ENCODE measurements around the gene PSD2.

PSD2 gene

DNA sequence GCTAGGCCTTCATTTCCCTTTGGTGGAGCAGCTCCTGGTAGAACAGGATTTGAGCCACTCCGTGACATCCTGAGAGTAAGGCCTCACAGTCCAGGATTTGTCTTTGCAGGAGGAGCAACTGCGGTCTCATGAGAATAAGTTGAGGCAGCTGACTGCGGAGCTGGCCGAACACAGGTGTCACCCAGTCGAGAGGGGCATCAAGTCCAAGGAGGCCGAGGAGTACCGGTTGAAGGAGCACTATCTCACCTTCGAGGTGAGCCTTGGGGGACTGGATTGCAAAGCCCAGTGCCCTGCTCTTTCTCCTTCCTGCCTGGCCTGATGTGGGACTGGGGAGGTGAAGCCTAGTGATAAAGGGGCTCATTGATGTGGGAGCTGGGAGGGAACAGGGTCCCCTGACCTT is 44.3 kb downstream of the PSD2 start:
- DNase-seq = no peak

DNA sequence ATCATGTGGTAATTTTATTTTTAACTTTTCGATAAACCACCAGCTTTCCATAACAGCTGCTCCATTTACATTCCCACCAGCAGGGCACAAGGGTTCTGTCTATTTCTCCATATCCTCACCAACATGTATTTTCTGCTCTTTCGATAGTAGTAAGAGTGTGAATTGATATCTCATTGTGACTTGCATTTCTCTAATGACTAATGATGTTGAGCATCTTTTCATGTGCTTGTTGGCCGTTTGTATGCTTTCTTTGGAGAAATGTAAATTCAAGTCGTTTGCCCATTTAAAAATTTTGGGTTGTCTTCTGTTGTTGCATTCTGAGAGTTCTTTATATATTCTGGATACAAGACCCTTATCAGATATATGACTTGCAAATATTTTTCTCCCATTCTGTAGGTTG is 45.9 kb downstream of the PSD2 start:
- DNase-seq = no peak

GRCh38 chr5:139842321-139842720 is 46.7 kb downstream of the PSD2 start:
- no peak for DNase-seq

- DNase-seq = no peak
These were observed 48.4 kb downstream of the PSD2 start for GRCh38 chr5:139843991-139844390.

DNA sequence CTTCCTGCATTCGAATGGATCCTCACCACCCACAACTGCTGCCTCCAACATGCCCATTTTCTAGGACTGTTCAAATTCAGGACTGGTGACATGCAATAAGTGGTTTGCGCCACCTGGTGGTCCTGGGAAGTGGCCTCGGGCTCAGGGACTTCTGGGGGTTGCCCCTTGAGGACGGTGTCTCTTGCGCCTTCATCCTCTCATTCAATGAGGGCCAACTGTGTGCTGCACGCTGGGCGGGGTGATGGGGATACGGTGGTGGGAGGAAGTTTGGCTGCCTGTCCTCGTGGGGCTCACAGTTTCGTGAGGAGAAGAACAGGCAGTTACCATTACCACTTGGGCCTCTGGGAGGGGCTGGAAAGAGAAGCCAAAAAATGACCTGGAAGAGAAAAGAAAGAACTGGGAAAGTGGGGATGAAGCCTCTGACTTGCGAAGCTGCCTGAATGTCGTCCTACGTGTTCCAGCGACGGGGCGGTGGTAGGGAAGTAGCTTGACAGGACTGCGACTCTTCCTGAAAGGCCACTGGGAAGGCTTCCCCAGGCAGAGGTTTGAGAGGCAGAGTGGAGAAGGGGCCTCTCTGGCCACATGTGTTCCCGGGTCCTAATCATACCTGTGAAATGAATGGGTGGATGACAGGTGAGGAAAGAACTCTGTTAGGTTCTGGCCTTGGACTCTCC is 49.0 kb downstream of the PSD2 start:
- DNase-seq = no peak

DNA sequence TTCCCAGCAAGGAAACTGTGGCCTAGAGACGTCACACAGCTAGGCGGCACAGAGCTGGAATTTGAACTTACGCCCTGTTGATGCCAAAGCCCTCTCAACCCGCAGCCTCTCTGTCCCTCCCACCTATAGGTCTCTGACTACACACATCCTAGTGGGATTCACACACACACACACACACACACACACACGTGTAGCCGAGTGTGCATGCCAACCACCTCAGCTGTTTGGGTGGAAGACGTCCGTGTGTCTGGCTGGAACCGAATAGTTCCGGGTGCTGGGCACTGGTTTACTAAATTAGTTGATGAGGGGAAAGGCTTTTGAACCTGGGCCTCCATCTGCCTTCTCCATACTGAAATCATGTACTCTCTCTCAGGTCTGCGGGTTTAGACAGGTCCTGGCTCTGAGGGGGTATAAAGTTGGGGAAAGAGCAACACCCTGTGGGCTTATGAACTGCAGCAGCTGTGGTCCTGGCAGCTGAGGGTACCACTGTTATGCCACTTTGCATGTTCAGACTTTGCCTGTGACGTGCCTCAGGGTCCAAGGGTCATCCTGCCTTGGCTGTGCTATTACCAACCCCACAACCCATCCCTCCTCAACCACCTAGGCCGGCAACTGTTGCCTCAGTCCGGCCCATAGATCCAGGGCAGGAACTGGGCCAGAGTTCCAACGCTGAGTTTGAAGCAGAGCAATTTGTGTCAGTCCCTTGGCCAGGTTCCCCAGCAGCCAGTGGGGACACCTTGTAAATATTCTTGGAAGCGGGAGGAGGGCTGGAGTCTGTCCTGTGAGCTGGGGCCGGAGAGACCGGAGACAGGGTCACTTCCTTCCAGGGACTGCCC is 50.5 kb downstream of the PSD2 start:
- DNase-seq = no peak

GRCh38 chr5:139847091-139847490 is 51.5 kb downstream of the PSD2 start:
- no peak for DNase-seq

GRCh38 chr5:139847790-139848507 is 52.3 kb downstream of the PSD2 start:
- no peak for DNase-seq

DNA sequence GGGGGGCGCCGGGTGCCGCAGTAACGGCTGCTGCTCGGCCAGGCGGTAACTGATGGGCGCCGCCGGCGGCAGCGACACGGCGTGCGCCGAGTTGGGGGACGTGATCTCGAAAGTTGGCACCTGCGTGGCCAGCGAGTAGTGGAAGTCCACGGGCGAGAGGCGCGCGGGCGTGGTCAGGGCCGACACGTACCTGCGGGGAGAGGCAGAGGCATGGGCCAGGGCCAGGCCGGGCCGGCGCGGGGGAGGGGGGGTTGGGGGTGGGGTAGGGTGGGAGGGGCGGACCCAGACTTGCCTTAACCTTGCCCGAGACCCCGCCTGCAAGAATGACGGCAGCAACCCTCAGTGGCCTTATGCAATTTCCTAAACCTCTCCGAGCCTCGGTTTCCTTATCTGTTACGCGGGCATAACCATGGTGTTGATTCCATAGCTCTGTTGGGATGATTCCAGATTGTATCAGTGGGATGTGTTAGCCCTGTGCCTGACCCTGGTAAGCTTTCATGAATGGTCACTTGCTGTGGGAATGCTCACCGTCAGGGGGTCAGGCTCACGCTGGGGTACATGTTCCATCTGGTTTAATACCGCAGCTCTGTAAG is 53.0 kb downstream of the PSD2 start:
- no peak for DNase-seq

- DNase-seq = no peak
These were observed 53.9 kb downstream of the PSD2 start for GRCh38 chr5:139849501-139849900.

DNA sequence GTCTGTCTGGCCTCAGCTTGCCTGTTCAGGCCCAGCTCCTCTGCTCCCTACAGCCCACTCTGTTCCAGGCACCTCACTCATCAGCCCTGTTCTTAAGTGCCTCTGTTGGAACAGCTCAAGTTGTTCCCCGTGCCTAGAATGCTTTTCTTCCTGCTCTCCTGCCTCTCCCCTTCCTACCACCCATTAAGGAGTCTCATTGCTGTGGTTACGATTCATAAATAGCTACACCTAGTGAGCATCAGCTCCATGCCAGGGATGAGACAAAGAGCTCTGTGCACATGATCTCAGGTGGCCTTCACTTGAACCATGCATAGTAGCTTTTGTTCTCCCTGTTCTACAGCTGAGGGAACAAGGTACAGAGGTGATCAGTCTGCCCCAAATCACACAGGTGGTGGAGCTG is 54.3 kb downstream of the PSD2 start:
- DNase-seq = no peak

- no peak for DNase-seq
These were observed 54.9 kb downstream of the PSD2 start for GRCh38 chr5:139850423-139851016.

DNA sequence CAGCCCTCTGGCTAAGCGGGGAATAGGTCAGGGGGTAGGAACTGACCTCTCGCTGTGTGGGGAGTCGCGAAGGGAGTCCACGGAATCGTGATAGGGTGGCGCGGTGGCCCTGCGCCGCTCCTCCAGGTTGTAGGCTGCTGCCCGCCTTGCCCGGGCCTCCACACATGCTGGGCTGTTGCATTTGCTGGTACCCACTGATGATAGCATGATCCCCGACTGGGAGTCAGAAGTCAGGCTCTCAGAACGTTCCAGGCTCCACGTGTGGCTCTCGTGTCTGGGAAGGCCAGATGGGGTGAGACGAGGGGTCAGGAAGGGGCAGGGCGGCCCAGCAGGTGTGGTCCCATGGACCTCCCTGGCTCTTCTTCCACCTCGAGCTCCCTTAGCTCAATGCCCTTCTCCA is 56.0 kb downstream of the PSD2 start:
- no peak for DNase-seq

GRCh38 chr5:139852696-139853095 is 57.1 kb downstream of the PSD2 start:
- DNase-seq = no peak

GRCh38 chr5:139854029-139854605 is 58.5 kb downstream of the PSD2 start:
- no peak for DNase-seq

DNA sequence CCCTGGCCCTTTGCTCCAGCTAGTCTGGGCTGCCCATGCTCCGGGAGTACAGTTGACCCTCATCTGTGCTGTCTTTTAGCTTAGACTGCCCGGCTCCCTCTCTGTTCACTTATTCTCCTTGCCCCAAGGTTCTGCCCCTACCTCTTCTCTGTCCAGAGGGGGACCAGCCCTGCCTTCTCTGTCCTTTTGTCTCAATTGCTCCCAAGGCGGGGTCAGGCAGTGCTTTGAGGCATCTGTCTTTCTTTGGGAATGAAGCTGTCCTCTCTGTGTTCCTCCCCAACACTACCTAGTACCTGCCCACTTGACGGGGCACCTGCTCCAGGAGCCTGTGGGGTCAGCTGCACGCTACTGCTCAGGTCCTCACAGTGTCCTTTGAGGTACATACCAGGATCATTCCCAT is 59.3 kb downstream of the PSD2 start:
- DNase-seq = no peak

DNA sequence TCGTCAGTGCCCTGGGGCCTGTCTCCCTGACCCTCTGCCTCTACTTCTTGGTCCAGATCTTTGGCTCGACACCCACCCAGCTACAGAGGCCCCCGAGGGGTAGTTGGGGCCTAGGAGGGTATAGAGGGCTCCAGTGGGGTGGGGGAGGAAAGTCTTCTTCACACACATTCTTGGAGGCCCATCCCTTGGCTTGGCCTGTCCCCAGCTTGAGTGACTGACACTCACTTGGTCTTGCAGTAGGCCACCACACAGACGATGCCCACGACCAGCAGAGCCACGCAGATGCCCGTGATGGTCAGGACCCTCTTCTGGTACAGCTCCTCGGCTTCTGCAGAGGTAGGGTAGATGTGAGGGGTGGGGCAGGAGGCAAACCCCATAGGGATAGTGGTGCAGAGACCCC is 59.8 kb downstream of the PSD2 start:
- DNase-seq = no peak

GRCh38 chr5:139855946-139856540 is 60.4 kb downstream of the PSD2 start:
- no peak for DNase-seq

- DNase-seq = no peak
These were observed 61.1 kb downstream of the PSD2 start for GRCh38 chr5:139856714-139857113.

GRCh38 chr5:139859013-139859412 is 63.4 kb downstream of the PSD2 start:
- DNase-seq = no peak

- DNase-seq = no peak
These were observed 65.6 kb downstream of the PSD2 start for GRCh38 chr5:139861021-139861888.
